ENCODE data around the gene PCSK5. TPM values are rescaled to one million over a fixed set of nuclear protein-coding genes. Genes with fewer than 3 reads are reported as not detected.

PCSK5 gene
- total RNA-seq, 1 experiment from 2014 or later: 6.9 TPM

DNA sequence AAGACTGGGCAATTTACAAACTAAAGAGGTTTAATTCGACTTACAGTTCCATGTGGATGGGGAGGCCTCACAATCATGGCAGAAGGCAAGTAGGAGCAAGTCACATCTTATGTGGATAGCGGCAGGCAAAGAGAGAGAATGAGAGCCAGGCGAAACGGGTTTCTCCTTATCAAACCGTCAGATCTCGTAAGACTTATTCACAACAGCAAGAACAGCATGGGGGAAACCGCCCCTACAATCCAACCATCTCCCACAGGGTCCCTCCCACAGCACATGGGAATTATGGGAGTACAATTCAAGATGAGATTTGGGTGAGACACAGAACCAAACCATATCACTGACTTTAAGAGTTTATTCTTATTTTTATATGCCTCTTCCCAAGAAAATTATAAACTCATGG is 443.5 kb downstream of the PCSK5 start:
- CTCF ChIA-PET: no interaction called here
- ATAC-seq: no peak
- H3K9me2 ChIP-seq (ENCODE audit: insufficient read depth): no peaks in the 10 kb centered on the region

DNA sequence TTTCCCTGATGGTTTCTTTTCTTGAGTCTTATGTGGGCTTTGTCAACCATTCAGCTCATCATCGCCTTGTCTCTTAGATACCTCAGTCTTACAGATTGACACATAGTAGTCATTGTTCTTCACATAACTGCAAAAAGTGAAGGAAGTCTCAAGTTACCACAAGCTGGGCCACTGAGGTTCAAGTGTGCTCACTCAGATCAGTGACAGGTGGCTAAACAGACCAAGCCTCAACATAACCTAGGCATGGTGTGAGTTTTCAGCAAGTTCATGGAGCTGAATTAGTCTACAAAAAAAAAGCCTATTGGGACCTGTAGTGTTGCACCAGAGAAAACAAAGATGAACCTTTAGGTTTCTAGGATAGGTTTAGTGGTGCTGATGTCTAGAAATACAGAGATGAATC is 445.6 kb downstream of the PCSK5 start:
- BruUV-seq (replicated peaks): no TSS peak
- H3K36me3 ChIP-seq (ENCODE audit: control insufficient read depth in 1 of 2, insufficient read depth in 2 of 2, low read length in 2 of 2): no peaks in the 10 kb centered on the region
- no peak for DNase-seq (ENCODE audit: low read depth, low spot score)
- H3K9me3 ChIP-seq (ENCODE audit: control insufficient read depth in 1 of 2, insufficient read depth in 1 of 2, low read depth in 1 of 2, low read length in 2 of 2): no peaks in the 10 kb centered on the region
- no peaks in the 10 kb centered on the region for H3K9me2 ChIP-seq (ENCODE audit: insufficient read depth)
- no peak overlapping the region for H3K4me3 ChIP-seq (replicated peaks in 1 of 2; ENCODE audit: low read depth in 1 of 2, low read length in 2 of 2)
- H3K4me1 ChIP-seq (ENCODE audit: control insufficient read depth in 1 of 2, insufficient read depth in 2 of 2, low read length in 2 of 2): no peaks in the 10 kb centered on the region
- CTCF ChIA-PET: no interaction called here
- H3K79me2 ChIP-seq (ENCODE audit: insufficient read depth, low read length): no peaks in the 10 kb centered on the region
- no peaks in the 10 kb centered on the region for H4K20me1 ChIP-seq (ENCODE audit: insufficient read depth)
- RAD21 ChIA-PET (ENCODE audit: low non-redundant PET in 1 of 2, low total read pairs in 2 of 2, uncharacterized antibody in 2 of 2, unreplicated experiment in 2 of 2): no interaction called here
- no peaks in the 10 kb centered on the region for H3K27me3 ChIP-seq (ENCODE audit: insufficient read depth, low read length)
- H3K4me2 ChIP-seq (ENCODE audit: low read length): no peak overlapping the region
- H2AFZ ChIP-seq (ENCODE audit: low read depth, low read length, poor library complexity, severe bottlenecking): no peak overlapping the region
- intact Hi-C loops (cut with micrococcal nuclease): no loop called here
- H3K27ac ChIP-seq (ENCODE audit: low read depth, low read length): no peak overlapping the region
- H3K9ac ChIP-seq (ENCODE audit: low read length): no peak overlapping the region
- no peak for ATAC-seq
- POLR2A ChIA-PET: no interaction called here
- TF ChIP-seq SIN3A (IDR thresholded peaks at IDR 0.05; ENCODE audit: low read depth) (no peak), EZH2phosphoT487 (IDR thresholded peaks at IDR 0.05; ENCODE audit: borderline replicate concordance) (no peak), CEBPB (IDR thresholded peaks at IDR 0.05; ENCODE audit: low read depth) (no peak), EZH2 (IDR thresholded peaks at IDR 0.05) (no peak), SRF (IDR thresholded peaks at IDR 0.05; ENCODE audit: low read depth) (no peak), SP1 (IDR thresholded peaks at IDR 0.05; ENCODE audit: low read depth) (no peak), CBX3 (IDR thresholded peaks at IDR 0.05; ENCODE audit: low read depth) (no peak), ELF1 (IDR thresholded peaks at IDR 0.05; ENCODE audit: borderline replicate concordance, low read depth) (no peak), YY1 (IDR thresholded peaks at IDR 0.05; ENCODE audit: extremely low read depth, insufficient replicate concordance, low read depth, low read length) (no peak), FOSL1 (IDR thresholded peaks at IDR 0.05; ENCODE audit: low read depth) (no peak), JUND (IDR thresholded peaks at IDR 0.05) (no peak)
- TF ChIP-seq, protein P1, sequence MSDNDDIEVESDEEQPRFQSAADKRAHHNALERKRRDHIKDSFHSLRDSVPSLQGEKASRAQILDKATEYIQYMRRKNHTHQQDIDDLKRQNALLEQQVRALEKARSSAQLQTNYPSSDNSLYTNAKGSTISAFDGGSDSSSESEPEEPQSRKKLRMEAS (IDR thresholded peaks at IDR 0.05): no peak
- TF ChIP-seq, protein P2, sequence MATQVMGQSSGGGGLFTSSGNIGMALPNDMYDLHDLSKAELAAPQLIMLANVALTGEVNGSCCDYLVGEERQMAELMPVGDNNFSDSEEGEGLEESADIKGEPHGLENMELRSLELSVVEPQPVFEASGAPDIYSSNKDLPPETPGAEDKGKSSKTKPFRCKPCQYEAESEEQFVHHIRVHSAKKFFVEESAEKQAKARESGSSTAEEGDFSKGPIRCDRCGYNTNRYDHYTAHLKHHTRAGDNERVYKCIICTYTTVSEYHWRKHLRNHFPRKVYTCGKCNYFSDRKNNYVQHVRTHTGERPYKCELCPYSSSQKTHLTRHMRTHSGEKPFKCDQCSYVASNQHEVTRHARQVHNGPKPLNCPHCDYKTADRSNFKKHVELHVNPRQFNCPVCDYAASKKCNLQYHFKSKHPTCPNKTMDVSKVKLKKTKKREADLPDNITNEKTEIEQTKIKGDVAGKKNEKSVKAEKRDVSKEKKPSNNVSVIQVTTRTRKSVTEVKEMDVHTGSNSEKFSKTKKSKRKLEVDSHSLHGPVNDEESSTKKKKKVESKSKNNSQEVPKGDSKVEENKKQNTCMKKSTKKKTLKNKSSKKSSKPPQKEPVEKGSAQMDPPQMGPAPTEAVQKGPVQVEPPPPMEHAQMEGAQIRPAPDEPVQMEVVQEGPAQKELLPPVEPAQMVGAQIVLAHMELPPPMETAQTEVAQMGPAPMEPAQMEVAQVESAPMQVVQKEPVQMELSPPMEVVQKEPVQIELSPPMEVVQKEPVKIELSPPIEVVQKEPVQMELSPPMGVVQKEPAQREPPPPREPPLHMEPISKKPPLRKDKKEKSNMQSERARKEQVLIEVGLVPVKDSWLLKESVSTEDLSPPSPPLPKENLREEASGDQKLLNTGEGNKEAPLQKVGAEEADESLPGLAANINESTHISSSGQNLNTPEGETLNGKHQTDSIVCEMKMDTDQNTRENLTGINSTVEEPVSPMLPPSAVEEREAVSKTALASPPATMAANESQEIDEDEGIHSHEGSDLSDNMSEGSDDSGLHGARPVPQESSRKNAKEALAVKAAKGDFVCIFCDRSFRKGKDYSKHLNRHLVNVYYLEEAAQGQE (IDR thresholded peaks at IDR 0.05; ENCODE audit: low read depth): no peak
- TF ChIP-seq, protein P3, sequence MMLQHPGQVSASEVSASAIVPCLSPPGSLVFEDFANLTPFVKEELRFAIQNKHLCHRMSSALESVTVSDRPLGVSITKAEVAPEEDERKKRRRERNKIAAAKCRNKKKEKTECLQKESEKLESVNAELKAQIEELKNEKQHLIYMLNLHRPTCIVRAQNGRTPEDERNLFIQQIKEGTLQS (IDR thresholded peaks at IDR 0.05): no peak
- TF ChIP-seq, protein P4, sequence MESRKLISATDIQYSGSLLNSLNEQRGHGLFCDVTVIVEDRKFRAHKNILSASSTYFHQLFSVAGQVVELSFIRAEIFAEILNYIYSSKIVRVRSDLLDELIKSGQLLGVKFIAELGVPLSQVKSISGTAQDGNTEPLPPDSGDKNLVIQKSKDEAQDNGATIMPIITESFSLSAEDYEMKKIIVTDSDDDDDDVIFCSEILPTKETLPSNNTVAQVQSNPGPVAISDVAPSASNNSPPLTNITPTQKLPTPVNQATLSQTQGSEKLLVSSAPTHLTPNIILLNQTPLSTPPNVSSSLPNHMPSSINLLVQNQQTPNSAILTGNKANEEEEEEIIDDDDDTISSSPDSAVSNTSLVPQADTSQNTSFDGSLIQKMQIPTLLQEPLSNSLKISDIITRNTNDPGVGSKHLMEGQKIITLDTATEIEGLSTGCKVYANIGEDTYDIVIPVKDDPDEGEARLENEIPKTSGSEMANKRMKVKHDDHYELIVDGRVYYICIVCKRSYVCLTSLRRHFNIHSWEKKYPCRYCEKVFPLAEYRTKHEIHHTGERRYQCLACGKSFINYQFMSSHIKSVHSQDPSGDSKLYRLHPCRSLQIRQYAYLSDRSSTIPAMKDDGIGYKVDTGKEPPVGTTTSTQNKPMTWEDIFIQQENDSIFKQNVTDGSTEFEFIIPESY (IDR thresholded peaks at IDR 0.05; ENCODE audit: extremely low read depth, insufficient replicate concordance, low read length): no peak

More for the DNA sequence above, 443.5 kb downstream of the PCSK5 start:
- no TSS peak for BruUV-seq (replicated peaks)
- POLR2A ChIA-PET: no interaction called here
- no peaks in the 10 kb centered on the region for H4K20me1 ChIP-seq (ENCODE audit: insufficient read depth)
- DNase-seq (ENCODE audit: low read depth, low spot score): no peak
- TF ChIP-seq RAD21 (IDR thresholded peaks at IDR 0.05; ENCODE audit: low read depth): no peak
- H3K4me3 ChIP-seq (replicated peaks in 1 of 2; ENCODE audit: low read depth in 1 of 2, low read length in 2 of 2): no peak overlapping the region
- H3K27ac ChIP-seq (ENCODE audit: low read depth, low read length): no peak overlapping the region
- RAD21 ChIA-PET (ENCODE audit: low non-redundant PET in 1 of 2, low total read pairs in 2 of 2, uncharacterized antibody in 2 of 2, unreplicated experiment in 2 of 2): no interaction called here
- no peaks in the 10 kb centered on the region for H3K79me2 ChIP-seq (ENCODE audit: insufficient read depth, low read length)
- no peak overlapping the region for H2AFZ ChIP-seq (ENCODE audit: low read depth, low read length, poor library complexity, severe bottlenecking)
- no peak overlapping the region for H3K4me2 ChIP-seq (ENCODE audit: low read length)
- no peaks in the 10 kb centered on the region for H3K9me3 ChIP-seq (ENCODE audit: control insufficient read depth in 1 of 2, insufficient read depth in 1 of 2, low read depth in 1 of 2, low read length in 2 of 2)
- H3K4me1 ChIP-seq (ENCODE audit: control insufficient read depth in 1 of 2, insufficient read depth in 2 of 2, low read length in 2 of 2): no peaks in the 10 kb centered on the region
- intact Hi-C loops (cut with micrococcal nuclease): no loop called here
- no peak overlapping the region for H3K9ac ChIP-seq (ENCODE audit: low read length)
- H3K36me3 ChIP-seq (ENCODE audit: control insufficient read depth in 1 of 2, insufficient read depth in 2 of 2, low read length in 2 of 2): no peaks in the 10 kb centered on the region
- no peaks in the 10 kb centered on the region for H3K27me3 ChIP-seq (ENCODE audit: insufficient read depth, low read length)
